ENCODE data around the gene CHMP1A.
"Not testable (repeated sequence)": the region's sequence is repeated elsewhere in the genome, so short reads cannot be mapped to it uniquely, and the experiment has no call there.

The CHMP1A gene

DNA sequence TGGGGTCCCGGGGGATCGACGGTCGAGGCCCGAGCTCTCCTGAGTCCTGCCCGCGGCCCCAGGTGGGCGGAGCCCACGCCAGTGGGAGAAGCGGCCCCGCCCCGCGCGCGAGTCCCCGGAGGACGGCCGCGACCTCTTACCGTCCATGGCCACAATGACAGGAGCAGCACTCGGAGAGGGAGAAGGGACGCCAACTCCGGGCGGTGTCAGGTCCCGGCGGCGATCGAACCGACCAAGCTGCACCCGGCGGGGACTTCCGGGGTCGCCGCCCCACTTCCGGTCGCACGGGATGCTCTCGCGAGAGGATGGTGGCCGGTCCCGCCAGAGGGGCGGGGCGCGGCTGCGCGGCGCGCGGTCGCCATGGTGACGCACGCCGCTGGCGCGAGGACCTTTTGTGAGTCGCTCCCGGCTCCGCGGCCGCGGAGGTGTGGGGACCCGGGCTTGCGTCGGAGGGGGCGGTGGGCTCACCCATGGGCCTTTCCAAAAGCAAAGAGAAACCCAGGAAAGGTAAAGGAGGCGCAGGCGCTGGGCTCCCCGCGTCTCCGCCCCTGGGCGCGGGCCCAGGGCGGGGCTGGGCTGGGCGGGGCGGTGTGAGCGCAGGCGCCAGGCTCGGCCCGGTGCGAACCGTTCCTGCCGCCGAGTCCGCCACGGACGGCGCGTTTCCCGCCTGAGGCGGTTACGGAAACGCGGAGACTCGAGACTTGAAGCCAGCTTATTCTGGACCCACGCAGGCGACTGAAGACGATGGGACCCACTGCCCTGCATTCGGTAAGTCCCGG is at the start of gene CHMP1A, which contains the start of gene SPATA33:
TSS of gene CHMP1A (minus strand) at position 267 of the 779 bp plus-strand sequence. CDS start at position 147, 120 bp downstream.
TSS of gene SPATA33 (plus strand) at position 395 of the 779 bp plus-strand sequence. CDS start at position 471, 76 bp downstream.
- no peak for DNase-seq

DNA sequence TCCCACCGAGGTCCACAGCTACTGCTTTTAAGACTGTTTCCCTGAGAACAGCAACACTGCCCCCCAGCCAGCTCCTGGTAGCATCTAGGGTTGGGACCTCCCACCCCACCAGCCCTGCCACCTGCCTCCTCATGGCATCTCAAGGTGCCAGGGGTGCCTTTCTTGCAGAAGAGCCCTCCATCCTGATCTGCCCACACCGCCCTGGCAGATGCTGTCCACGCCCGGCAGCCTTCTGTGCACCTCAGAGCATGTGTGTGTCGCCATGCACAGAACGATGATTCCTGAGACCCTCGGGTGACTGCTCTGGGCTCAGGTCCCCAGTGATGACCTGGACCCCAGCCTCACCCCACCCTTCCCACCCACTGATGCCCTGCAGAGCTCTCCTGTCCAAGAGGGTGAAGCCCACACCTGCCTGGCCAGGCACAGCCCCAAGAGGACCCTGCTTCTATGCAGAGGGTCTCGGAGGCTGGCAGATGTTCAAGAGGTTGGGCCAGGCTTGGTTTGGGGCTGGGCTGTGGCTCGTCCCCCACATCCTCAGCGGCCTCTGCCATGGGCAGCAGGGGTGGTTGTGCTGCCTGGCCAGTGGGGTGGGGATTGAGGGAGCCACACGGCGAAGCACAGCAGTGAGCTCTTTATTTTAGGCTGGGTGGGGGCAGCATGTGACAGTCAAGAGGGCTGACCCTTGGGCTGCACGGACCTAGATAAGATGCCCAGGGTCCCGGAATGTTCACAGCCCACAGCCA is 49.2 kb upstream of the CHMP1A start:
- DNase-seq = no peak

DNA sequence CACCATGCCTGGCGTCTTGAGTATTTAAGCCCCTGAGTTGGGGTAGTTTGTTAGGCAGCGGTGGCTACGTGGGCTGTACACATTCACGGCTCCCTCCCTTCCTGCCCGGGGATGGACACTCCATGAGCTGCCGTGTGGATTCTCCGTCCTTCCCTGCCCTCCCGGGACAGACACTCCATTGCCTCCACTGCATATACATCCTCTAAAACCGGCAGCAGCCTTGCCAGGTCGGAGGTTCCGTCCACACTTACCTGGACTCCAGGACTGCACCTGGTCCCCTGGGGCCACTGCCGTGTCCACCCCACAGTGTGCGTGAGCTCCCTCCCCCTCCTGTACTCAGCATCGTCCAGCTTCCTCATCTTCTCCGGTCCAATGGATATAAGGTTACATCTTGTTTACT is 47.5 kb upstream of the CHMP1A start:
- no peak for DNase-seq

DNA sequence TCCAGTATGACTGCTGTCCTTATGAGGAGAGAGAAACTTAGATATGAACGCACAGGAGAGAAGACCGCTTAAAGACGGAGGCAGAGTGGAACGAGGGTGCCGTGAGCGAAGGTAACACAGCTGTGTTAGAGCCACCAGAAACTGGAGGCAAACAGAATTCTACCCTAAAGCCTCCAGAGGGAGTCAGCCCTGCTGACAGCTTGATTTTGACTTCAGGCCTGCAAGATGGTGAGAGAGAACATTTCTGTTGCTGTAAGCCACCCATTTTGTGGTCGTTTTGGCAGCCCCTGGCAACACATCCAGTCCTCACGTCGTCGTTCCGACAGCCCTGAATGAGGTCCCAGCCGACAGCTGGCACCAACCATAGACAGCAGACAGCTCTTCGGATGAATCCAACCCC is 46.8 kb upstream of the CHMP1A start:
- no peak for DNase-seq

DNA sequence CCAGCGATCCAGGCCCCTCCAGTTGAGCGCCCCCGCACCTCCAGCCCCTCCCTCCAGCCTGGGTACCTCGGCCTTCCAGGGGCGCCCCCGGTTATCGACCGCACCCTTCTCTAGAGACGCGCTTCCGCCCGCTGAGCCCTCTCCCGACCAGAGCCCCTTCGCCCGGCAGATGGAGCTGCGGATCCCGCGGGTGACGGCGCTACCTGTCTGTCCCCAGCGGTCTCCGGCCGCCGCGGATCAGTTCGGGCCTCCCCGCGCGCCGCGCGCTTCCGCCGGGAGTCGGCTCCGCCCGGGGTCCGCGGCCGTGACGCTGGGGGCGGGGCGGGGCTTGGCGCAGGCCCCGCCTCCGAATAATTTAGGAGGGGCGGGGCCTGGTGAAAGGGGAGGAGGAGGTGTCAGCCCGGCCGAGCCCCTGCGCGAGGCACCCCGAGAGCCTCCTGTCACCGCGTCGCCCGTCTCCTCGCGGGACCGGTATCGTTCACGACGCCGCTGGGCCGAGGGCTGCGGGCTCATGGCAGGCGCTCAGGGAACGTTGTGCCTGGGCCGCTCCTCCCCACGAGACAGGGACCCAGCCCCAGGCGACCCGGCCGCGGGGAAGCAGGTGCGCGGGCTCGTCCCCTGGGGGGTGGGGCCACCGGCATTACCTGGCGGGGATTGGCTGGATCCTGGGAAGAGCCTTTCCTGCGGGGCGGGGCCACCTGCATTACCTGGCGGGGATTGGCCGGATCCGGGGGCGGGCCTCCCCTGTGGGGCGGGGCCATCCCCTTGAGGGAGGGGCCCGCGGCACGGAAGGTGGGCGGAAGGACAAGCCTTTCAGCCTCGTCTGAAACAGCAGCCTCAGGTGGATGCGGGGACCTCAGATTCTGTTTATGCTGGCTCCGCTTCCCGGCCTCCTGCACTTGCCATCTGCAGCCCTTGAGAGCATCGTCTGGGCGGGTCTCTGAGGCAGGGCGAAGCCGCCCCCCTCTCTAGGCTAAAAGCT is 44.2 kb upstream of the CHMP1A start, which contains the start of gene SPATA2L:
TSS of gene SPATA2L (minus strand) at position 281 of the 982 bp plus-strand sequence. CDS start 473 bp downstream, outside the sequence.
- DNase-seq = peak; percentile 72

DNA sequence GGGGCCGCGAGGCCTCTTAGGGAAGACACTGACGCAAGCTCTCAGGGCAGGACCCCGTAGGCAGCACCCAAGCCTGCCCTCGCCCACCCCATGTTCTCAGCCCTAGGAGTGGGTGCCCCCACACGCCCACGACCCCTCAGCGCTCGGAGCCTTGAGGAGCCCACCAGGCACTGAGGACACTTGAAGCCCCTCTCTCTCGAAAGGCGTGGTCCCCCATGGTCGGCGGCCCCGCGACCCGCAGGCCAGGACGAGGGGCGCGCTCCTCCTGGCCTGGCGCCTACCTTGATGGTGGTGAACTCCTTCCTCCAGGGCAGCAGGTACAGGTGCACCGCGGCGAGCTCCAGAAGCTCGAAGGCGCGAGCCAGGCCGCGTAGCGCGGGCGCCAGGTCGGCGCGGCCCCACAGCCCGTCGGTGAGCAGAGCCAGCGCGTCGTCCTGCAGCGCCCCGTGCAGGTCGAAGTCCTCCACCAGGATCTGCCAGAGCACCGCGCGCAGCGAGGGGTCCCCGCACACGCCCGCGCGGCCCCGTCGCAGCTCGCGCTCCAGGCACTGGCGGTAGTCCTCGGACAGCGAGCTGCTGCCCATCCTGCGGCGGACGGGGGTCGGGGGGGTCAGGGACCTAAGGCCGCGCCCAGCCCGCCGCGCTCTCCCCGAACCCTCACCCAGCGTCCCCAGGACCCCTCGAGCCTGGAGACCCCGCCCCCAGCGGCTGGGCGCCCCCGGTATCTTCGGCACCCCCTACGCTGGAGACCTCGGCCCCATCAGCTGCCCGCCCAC is 43.3 kb upstream of the CHMP1A start:
- no peak for DNase-seq

DNA sequence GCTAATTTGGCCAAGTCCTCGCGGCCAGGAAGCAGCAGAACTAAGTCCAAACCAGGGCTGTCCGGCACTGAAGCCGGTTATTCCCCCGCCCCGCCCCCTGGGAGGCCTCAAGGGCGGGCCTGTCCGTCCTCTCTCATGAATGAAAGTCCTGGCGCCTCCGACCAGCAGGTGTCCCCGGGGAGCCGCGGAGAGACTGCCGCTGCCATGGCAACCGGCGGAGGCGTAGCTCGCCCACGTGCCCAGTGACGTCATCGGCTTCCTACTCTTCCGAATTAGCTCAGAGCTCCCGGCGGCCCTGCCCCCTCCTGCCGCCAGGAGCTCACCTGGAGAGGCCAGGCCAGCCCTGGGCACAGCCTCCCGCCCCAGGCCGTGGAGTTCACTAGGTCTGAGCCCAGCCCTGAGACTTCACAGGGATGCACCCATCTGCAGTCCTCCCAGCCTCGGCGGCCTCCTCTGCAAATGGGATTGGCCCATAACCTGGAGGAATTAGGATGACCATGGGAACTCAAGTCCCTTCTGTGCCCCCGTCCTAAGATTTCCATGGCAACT is 42.7 kb upstream of the CHMP1A start:
- DNase-seq = peak; percentile 94

DNA sequence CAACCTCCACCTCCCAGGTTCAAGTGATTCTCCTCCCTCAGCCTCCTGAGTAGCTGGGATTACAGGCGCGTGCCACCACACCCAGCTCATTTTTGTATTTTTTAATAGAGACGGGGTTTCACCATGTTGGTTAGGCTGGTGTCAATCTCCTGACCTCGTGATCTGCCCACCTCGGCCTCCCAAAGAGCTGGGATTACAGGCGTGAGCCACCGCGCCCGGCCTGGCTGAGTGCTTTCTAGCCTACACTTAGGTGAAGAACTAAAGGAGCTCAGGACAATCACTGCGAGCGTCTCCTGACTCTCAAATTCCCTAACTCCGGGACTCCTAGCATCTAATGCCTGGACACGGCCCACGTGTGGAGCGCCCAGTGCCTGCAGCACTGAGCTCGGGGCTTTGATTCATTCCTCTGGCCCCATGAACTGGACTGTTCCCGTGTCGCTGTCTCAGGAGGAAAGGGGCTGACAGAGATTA is 42.2 kb upstream of the CHMP1A start:
- DNase-seq = not testable (repeated sequence)

DNA sequence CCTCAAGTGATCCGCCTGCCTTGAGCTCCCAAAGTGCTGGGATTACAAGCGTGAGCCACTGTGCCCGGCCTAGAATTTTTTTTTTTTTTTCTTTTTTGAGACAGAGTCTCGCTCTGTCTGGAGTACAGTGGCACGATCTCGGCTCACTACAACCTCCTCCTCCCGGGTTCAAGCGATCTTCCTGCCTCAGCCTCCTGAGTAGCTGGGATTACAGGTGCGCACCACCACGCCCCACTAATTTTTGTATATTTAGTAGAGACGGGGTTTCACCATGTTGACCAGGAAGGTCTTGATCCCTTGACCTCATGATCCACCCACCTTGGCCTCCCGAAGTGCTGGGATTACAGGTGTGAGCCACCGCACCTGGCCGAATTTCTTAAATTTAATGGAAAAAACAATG is 41.2 kb upstream of the CHMP1A start:
- not testable (repeated sequence) for DNase-seq

DNA sequence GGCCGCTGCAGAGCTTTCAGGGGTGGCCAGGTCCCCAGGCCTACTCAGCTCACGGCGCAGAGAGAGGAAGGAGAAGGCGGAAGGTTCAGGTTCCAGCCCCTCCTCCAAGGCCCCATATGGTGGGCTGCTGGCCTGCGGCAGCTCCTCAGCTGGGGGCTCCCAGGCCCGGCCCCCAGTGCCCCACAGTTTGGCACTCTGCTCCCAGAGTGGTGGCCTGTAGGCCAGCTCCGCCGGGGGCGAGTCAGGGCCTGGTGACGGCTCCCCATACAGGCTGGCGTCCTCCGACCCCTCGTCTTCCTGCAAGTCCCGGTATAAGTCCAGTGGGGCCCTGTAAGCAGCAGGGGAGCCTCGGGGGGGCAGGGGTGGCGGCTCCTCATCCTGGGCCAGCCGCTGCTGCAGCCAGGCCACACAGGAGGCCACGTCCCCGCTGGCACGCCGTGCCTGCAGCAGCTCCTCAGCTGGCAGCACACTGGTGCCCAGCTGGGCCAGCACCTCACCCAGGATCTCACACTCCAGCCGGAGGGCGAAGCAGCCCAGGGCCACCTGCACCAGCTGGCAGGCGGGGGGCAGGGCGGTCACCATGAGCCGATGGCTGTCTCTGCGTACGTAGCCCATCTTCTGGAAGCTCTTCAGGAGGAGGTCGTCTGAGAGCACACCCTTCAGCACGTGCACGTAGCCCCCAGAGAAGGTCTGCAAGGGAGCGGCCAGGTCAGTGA is 40.3 kb upstream of the CHMP1A start:
- DNase-seq = no peak

DNA sequence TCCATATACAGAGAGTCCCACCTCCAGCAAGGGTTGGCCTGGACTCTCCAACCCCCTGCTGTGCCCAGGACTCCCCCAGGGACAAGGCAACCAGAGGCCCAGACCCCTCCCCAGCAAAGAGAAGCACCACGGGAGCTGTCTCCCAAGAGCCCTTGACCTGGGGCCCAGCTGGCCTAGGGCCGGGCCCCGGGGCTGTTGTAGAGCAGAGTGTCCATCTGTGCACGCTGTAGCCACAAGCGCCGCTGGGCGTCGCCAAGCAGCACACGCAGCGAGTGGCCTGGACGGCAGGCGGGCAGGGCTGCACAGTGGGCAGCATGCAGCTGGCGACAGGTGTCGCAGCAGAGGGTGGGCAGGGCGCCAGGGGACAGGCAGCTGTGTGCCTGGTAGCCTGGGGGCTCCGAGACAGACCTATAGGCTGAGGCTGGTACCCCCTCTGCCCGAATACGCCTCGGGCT is 39.7 kb upstream of the CHMP1A start:
- no peak for DNase-seq

DNA sequence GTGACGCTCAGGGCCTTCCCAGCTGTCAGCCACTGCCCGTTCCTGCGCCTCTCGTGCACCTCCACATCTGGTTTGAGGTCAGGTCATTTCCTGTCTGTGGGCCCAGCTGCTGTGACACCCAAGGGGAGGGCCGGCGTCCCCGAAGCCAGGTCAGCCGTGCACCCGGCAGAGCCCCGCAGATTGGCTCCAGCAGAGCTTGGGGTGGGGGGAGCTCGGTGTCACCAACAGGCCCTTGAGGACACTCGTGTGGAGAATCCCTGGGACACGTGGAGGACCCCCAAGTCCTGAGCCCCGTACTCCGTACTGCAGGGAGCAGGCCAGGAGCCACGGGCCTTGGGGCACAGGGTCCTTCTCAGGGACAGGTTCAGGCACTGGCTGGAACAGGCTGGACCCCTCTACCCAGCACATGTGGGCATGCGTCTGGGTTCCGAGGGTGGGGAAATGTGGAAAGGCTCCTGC is 39.2 kb upstream of the CHMP1A start:
- DNase-seq = no peak

DNA sequence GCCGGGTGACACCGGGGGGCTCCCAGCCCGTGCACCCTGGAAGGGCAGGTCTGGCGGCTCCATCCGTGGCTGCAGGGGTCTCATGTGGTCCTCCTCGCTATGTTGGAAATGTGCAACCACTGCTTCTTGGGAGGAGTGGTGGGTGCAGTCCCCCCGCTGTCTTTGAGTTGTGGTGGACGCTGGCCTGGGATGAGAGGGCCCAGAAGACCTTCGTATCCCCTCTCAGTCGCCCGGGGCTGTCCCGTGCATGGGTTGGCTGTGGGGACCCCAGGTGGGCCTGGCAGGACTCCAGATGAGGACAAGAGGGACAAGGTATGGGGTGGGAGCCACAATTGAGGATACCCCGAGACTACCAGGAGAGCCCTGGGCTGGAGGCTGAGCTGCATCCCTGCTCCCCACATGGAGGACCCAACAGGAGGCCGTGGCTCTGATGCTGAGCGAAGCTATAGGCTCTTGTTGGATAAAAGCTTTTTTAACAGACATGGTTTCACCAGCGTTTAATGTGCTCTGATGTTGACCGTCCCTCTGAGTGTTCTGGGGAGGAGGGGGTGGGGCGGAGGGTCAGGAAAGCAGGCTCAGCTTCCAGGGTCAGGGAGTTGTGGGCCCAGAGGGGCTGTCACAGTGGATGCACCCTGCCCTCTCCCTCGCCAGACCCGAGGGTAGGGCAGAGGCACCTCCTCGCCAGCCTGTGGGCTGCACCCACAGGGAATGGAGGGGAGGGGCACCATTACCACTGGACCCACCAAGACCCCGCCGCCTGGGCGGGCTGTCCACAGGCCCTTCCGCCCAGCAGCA is 38.6 kb upstream of the CHMP1A start:
- DNase-seq = no peak

DNA sequence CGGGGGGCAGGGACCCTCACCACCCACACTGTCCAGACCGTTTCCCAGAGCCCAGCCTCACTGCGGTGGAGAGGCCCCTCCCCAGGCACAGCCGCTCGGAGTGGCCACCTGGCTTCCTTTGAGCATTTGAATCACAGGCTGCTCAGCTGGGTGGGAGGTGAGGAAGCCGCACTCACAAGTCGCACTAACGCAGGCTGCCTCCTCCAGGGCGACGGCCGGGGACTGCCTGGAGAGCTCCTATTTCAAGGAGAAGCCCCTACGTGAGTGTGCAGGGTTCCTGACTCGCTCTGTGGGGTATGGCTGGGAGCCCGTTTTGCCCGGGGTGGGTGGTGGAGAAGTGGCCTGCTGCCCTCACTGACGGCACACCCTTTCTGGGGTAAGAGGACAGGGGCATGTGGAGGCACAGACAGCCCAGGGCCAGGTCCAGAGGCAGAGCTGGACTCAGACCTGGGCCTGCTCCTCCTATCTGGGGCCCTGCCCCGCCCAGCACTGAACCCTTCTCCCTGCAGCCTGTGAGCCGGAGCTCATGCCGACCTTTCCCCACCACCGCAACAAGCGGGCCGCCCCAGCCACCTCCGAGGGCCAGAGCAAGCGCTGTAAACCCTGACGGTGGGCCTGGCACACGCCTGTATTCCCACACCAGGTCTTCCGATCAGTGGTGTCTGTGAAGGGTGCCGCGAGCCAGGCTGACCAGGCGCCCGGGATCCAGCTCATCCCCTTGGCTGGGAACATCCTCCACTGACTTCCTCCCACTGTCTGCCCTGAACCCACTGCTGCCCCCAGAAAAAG is 37.8 kb upstream of the CHMP1A start:
- DNase-seq = no peak

DNA sequence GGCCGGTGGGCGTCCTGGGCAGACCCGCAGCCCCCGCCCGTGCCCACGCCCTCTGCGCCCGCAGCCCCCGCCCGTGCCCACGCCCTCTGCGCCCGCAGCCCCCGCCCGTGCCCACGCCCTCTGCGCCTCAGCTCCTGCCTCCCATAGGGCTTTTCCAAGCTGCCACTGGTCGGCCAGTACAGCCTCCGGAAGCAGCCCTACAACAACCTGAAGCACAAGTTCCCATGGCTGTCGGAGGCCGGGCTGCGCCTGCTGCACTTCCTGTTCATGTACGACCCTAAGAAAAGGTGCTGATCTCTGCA is 37.2 kb upstream of the CHMP1A start:
- DNase-seq = not testable (repeated sequence)

DNA sequence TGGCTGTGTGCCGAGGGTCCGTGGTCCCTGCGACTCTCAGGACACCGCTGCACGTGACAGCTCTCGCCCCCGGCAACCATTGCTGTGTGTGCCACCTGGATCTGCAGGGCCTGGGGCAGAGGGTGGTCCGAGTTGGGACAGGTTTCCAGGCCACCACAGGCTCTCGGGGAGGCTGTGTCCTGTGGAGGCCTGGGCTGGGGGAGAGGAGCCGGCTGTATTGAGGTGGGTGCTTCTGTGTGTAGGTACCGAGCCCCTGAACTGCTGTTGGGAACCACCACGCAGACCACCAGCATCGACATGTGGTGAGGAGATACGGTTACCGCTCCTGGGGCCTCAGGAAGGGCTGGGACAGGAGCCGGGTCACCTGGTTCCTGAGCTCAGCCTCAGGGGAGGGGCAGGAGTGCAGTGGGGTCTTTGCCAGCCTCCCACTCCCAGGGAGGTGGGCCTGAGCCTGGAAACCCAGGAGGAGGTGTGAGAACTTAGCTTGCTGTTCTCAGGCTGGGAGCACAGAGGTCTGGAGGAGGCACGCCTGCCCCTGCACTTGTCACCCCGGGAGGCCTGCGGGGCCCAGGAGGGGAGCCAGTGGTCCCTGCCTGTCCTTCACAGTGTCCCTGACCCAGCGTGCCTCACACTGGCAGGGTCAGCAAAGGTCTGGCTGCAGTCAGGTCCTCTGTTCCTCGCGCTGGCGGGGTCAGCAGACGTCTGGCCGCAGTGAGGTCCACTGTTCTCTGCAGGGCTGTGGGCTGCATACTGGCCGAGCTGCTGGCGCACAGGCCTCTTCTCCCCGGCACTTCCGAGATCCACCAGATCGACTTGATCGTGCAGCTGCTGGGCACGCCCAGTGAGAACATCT is 36.6 kb upstream of the CHMP1A start:
- DNase-seq = no peak

DNA sequence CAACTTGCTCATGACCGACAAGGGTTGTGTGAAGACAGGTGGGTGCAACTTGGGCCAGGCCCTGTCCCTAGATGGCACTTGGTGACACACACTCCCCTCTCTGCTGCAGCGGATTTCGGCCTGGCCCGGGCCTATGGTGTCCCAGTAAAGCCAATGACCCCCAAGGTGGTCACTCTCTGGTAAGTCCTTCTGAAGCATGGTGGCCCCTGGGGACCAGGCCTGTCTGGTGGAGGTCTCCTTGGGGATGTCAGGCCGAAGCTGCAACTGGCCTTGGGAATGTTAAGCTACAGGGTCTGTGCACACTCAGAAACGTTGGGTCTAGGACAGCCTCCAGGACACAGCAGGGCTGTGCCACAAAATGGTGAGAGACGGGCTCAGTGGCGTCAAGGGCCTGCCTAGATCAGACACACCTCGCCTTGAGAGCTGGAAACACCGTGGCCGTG is 35.8 kb upstream of the CHMP1A start:
- no peak for DNase-seq

DNA sequence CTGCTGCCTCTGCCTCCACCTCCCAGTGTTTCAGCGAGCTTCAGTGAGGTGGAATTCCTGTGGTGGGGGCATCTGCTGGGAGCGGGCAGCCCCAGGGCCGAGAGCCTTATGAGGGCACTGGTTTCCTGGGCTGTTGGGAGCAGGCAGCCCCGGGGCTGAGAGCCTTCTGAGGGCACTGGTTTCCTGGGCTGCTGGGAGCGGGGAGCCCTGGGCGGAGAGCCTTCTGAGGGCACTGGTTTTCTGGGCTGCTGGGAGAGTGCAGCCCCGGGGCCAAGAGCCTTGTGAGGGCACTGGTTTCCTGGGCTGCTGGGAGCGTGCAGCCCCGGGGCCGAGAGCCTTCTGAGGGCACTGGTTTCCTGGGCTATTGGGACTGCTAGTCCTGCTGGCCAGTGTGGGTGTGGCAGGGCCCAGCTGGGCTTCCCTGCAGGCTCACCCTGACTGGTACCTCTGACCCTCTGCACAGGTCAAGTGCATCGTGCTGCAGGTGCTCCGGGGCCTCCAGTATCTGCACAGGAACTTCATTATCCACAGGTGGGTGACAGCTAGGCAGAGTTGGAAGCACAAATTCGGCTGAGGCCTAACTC is 34.6 kb upstream of the CHMP1A start:
- DNase-seq = no peak

All from NCI-H1436 treated with DMSO at 0.1 percent for 48 hours (cell line).